Activated T-helper 2 cell treated with anti-CD3 and anti-CD28 coated beads, Interferon-gamma antibody, Interleukin-2, Interleukin-4, amounts not matched to agents 10 μg/mL and 5 μg/mL and 100 μg/mL, durations not matched to agents 14 hours and 24 hours and 36 hours (primary cell): ENCODE data around the gene CASR. TPM values are rescaled to one million over a fixed set of nuclear protein-coding genes. Genes with fewer than 3 reads are reported as not detected.
A peak's percentile ranks its signal among the peaks of the same experiment; 100 is the strongest.

ENCODE experiments used
- DNase-seq: peaks from one replicate; pipeline ENCODE4 v3.0.0; 2021; ENCODE audit warnings: low spot score
- H3K27ac Mint-ChIP-seq: one replicate; pipeline ENCODE4 v1.8.0; 2021; ENCODE audit warnings: mixed read lengths
- H3K27me3 Mint-ChIP-seq: one replicate; pipeline ENCODE4 v1.8.0; 2021; ENCODE audit warnings: low read depth, mixed read lengths
- H3K36me3 Mint-ChIP-seq: one replicate; pipeline ENCODE4 v1.8.0; 2021; ENCODE audit warnings: low read depth, mixed read lengths
- H3K4me1 Mint-ChIP-seq: one replicate; pipeline ENCODE4 v1.8.0; 2021; ENCODE audit warnings: low read depth, mixed read lengths
- H3K4me3 Mint-ChIP-seq: one replicate; pipeline ENCODE4 v1.8.0; 2021; ENCODE audit warnings: low read depth, mild to moderate bottlenecking, moderate library complexity, mixed read lengths
- H3K9me3 Mint-ChIP-seq: one replicate; pipeline ENCODE4 v1.8.0; 2021; ENCODE audit warnings: mixed read lengths
- intact Hi-C: fragments of 100-400 bp; cut with micrococcal nuclease; formaldehyde crosslinking; loops from one replicate; pipeline ENCODE4 v1.15.1; 2023
- total RNA-seq: library from RNA; stranded (reverse); gene quantifications from 2 replicates; pipeline ENCODE4 v1.2.3, GENCODE V29; 2022

The CASR gene
- total RNA-seq, 1 donor from 2014 or later: not detected

- Mint-ChIP-seq H3K27ac (no peak overlapping the region), H3K4me3 (no peak overlapping the region), H3K36me3 (no peaks in the 10 kb centered on the region), H3K27me3 (peaks cover 55% of the 10 kb centered on the region), H3K4me1 (no peaks in the 10 kb centered on the region), H3K9me3 (peaks cover 15% of the 10 kb centered on the region)
- intact Hi-C loops: no loop called here
- DNase-seq: no peak
These were observed 35.9 kb downstream of the CASR start for GRCh38 chr3:122219242-122219872.

- Mint-ChIP-seq H3K36me3 (no peaks in the 10 kb centered on the region), H3K4me3 (no peak overlapping the region), H3K27me3 (peaks cover 21% of the 10 kb centered on the region), H3K27ac (no peak overlapping the region), H3K9me3 (peaks cover 11% of the 10 kb centered on the region), H3K4me1 (peaks cover 2% of the 10 kb centered on the region)
- intact Hi-C loops: no loop called here
- DNase-seq: no peak
These were observed 43.7 kb downstream of the CASR start for GRCh38 chr3:122227036-122227781.

- peaks cover 2% of the 10 kb centered on the region for H3K27me3 Mint-ChIP-seq
- no peak overlapping the region for H3K27ac Mint-ChIP-seq
- H3K9me3 Mint-ChIP-seq: no peaks in the 10 kb centered on the region
- no peak overlapping the region for H3K4me3 Mint-ChIP-seq
- no peak for DNase-seq
- no peaks in the 10 kb centered on the region for H3K36me3 Mint-ChIP-seq
- intact Hi-C loops: no loop called here
- H3K4me1 Mint-ChIP-seq: peaks cover 22% of the 10 kb centered on the region
These were observed 46.7 kb downstream of the CASR start for GRCh38 chr3:122230174-122230573.

- intact Hi-C loops: no loop called here
- H3K27ac Mint-ChIP-seq: no peak overlapping the region
- H3K9me3 Mint-ChIP-seq: no peaks in the 10 kb centered on the region
- no peak overlapping the region for H3K4me3 Mint-ChIP-seq
- H3K4me1 Mint-ChIP-seq: peaks cover 22% of the 10 kb centered on the region
- no peak for DNase-seq
- peaks cover 3% of the 10 kb centered on the region for H3K27me3 Mint-ChIP-seq
- H3K36me3 Mint-ChIP-seq: no peaks in the 10 kb centered on the region
These were observed 48.1 kb downstream of the CASR start for GRCh38 chr3:122231465-122232157.

- DNase-seq: no peak
- H3K36me3 Mint-ChIP-seq: no peaks in the 10 kb centered on the region
- peaks cover 5% of the 10 kb centered on the region for H3K27me3 Mint-ChIP-seq
- no peak overlapping the region for H3K27ac Mint-ChIP-seq
- H3K4me3 Mint-ChIP-seq: no peak overlapping the region
- peaks cover 22% of the 10 kb centered on the region for H3K4me1 Mint-ChIP-seq
- intact Hi-C loops: no loop called here
- H3K9me3 Mint-ChIP-seq: no peaks in the 10 kb centered on the region
These were observed 49.0 kb downstream of the CASR start for GRCh38 chr3:122232485-122232884.

GRCh38 chr3:122233101-122233952, 49.9 kb downstream of the CASR start:
- Mint-ChIP-seq H3K27ac (peak overlapping the region; percentile 2), H3K27me3 (peaks cover 5% of the 10 kb centered on the region), H3K4me3 (no peak overlapping the region), H3K36me3 (no peaks in the 10 kb centered on the region), H3K9me3 (no peaks in the 10 kb centered on the region), H3K4me1 (peaks cover 22% of the 10 kb centered on the region)
- intact Hi-C loops: no loop called here
- no peak for DNase-seq

- no peak overlapping the region for H3K4me3 Mint-ChIP-seq
- intact Hi-C loops: no loop called here
- H3K9me3 Mint-ChIP-seq: no peaks in the 10 kb centered on the region
- peaks cover 5% of the 10 kb centered on the region for H3K27me3 Mint-ChIP-seq
- no peak for DNase-seq
- H3K27ac Mint-ChIP-seq: no peak overlapping the region
- peaks cover 22% of the 10 kb centered on the region for H3K4me1 Mint-ChIP-seq
- H3K36me3 Mint-ChIP-seq: no peaks in the 10 kb centered on the region
These were observed 50.6 kb downstream of the CASR start for GRCh38 chr3:122234117-122234516.

- Mint-ChIP-seq H3K9me3 (no peaks in the 10 kb centered on the region), H3K36me3 (no peaks in the 10 kb centered on the region), H3K27me3 (peaks cover 11% of the 10 kb centered on the region), H3K27ac (no peak overlapping the region), H3K4me1 (peaks cover 22% of the 10 kb centered on the region), H3K4me3 (no peak overlapping the region)
- intact Hi-C loops: no loop called here
- no peak for DNase-seq
These were observed 51.7 kb downstream of the CASR start for GRCh38 chr3:122235147-122235546.

GRCh38 chr3:122239112-122239511, 55.6 kb downstream of the CASR start:
- Mint-ChIP-seq H3K36me3 (no peaks in the 10 kb centered on the region), H3K4me3 (no peak overlapping the region), H3K4me1 (peaks cover 2% of the 10 kb centered on the region), H3K9me3 (no peaks in the 10 kb centered on the region), H3K27ac (no peak overlapping the region), H3K27me3 (peaks cover 43% of the 10 kb centered on the region)
- intact Hi-C loops: no loop called here
- no peak for DNase-seq

GRCh38 chr3:122245513-122246174, 62.2 kb downstream of the CASR start:
- H3K27me3 Mint-ChIP-seq: peaks cover 34% of the 10 kb centered on the region
- H3K36me3 Mint-ChIP-seq: no peaks in the 10 kb centered on the region
- DNase-seq: no peak
- intact Hi-C loops: loop anchor here (1.0 kb wide), 1 partner anchor 10 kb away; no protein-coding TSS in a partner anchor
- peak overlapping the region; percentile 42 for H3K27ac Mint-ChIP-seq
- H3K4me3 Mint-ChIP-seq: peak overlapping the region; percentile 62
- H3K9me3 Mint-ChIP-seq: no peaks in the 10 kb centered on the region
- H3K4me1 Mint-ChIP-seq: peaks cover 16% of the 10 kb centered on the region

GRCh38 chr3:122246199-122246598, 62.7 kb downstream of the CASR start:
- H3K9me3 Mint-ChIP-seq: no peaks in the 10 kb centered on the region
- peaks cover 28% of the 10 kb centered on the region for H3K27me3 Mint-ChIP-seq
- intact Hi-C loops: loop anchor here (1.0 kb wide), 1 partner anchor 9 kb away; no protein-coding TSS in a partner anchor
- H3K4me3 Mint-ChIP-seq: peak overlapping the region; percentile 62
- peaks cover 16% of the 10 kb centered on the region for H3K4me1 Mint-ChIP-seq
- H3K27ac Mint-ChIP-seq: peak overlapping the region; percentile 42
- H3K36me3 Mint-ChIP-seq: no peaks in the 10 kb centered on the region
- DNase-seq: no peak
